ENCODE data around the gene PARD3.
"Not testable (repeated sequence)": the region's sequence is repeated elsewhere in the genome, so short reads cannot be mapped to it uniquely, and the experiment has no call there.

PARD3 gene

DNA sequence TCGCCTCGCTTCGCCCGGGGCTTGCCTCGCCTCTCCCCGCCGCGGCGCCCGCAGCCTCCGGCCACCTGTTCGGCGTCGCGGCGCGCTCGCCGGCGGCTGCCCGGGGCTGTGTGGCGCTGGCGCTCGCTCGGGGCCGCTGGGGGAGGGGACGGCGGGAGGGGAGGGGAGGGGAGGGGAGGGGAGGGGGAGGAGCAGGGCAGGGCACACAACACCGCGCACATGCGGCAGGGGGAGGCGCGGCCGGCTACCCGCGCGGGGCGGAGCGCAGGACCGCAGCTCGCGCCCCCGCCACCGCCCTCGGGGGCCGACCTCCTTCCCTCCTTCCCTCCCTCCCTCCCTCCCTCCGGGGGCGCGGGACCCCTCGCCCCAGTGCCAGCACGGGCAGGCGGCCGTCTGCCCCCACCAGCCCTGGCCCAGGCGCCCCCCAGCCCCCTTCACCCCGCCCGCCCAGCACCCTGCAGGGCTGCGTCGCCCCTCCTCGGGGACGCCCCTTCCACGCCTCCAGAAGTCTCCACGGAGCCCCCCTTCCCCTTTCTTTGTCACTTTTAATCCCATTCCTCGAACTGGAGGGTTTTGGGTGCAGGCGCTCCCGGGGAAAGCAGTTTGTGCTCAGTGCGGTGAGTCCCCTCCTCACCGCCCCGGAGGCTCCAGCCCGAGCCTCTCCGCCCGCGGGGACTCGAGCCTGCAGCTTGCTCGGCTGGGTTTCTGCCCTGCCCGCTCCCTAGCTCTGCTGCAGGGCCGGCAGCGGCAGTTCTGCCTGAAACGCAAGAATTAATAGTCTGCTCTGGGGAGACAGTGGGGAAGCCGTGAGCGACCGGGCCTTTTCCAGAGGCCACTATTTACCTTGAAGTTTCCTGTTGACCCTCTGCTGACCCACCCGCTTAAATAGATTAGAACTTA, at the start of gene PARD3:
TSS of gene PARD3 (minus strand) at position 112 of the 900 bp plus-strand sequence. CDS start 301 bp downstream, outside the sequence.
- no peak for DNase-seq

DNA sequence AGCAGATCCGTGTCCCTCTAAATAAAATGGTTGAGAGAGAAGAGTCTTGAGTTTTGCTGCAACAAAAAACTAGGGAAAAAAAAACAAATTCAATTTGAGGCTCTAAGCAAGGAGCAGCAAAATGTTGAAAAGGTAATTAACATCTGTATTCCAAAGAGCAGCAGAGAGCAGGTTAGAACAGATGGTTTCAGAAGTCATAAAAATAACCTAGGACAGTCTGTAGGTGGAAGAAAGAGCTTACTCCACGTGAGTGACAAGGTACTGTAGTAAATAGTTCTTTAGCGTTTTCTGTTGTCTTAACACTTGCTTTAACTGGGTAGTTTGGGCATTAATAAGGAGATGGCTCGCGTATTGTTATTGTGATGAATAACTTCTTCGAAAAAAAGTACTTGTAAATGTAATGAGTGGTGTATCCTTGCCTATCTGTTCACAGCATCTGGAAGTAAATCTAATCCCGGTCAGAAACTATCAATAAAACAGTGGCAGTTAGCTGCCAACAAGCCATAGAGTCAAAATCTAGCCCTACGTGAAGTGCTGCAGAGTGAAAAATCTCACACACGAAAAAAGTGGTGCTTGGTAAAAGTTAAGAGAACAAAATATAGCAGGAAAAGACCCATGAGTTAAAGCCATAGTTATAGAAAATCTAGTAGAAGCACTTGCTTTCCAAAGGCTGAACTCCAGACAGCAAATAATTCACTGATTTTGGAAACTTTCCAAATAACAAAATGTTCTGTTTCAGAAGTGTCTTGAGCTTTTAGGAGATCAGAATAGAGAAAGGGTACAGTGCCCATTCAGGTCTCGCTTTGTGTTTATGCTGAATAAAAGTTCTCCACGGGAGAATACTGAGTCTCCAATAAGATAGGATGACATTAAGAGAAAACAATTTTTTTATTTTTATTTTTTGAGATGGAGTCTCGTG, 49.3 kb upstream of the PARD3 start:
- DNase-seq: no peak

DNA sequence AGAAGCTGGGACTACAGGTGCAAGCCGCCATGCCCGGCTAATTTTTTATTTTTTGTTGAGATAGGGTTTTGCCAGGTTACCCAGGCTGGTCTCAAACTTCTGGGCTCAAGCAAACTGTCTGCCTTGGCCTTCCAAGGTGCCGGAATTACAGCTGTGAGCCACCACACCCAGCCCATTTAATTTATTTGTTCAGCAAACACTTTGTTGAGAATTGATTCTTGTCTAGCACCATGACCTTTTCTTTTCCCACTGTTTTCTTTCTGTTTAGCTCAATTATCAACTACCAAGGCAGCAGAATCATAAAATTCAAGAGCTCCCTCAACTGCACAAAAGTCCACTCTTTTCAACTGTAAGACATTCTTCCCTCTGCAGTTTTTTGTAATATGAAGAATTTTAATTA, 47.8 kb upstream of the PARD3 start:
- DNase-seq: peak; percentile 17

DNA sequence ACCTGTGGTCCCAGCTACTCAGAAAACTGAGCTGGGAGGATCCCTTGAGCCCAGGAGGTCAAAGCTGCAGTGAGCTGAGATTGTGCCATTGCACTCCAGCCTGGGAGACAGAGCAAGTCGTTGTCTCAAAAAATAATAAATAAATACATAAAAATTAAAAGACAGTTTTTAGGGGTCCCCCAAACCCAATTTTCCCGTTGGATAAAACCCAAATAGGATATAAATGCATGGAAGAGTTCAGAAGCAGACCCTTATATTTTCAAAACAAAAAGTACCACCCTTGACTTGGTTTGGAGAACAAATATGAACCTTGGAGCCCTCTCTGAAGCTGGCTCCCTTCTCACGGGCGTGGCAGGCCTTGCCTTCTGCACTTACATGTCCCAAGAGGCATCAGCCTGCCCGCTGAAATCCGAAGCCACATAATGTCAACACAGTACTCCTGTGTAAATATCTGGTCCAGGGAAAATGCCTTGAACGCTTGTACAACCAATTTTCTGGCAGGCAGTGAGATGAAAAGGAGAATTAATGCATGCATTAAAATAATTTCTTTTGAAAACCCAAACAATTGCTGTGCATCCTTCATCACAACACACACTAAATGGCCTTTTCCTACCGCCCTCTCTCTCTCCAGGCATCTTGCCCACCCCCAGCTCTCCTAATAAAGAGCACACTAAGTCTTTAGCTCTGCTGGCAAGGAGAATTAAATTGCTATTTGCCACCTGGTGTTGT, 46.4 kb upstream of the PARD3 start:
- DNase-seq: peak; percentile 46

DNA sequence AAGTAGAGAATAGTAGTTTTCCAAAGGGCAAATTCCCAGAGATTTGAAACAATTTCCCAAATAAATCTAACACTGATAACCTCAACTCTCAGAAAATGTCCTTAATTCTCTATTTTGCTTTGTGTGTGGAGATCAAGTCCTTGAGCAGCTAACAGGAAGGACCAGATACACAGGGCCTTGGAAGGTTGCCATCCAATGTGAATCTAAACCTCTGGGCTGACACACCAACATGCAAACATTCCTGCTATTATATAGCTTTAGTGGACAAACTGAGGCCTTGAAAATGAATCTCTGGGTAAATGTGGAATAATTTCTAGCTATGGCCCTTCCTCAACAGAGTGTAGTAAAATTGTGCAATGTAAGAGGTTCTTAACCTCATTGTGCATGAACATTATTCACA, 44.1 kb upstream of the PARD3 start:
- DNase-seq: peak; percentile 16

DNA sequence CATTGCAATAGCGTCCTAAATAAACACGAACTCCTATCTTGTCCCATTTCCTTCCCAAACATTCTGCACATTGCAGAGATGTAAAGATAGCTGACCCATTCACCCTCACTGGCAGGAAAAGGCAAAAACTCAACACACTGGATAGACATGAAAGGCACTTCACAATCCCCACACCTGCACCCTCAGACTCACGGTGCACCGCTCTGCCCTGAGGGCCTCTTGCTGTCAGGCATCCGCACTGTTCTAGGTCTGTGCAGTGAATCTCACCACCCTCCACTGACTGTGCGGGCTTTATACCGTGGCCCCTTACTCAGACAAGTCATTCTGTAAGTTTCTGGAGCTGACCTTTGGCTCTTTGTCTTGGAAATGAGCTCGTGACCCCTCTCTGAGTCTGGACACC, 42.9 kb upstream of the PARD3 start:
- DNase-seq: no peak

DNA sequence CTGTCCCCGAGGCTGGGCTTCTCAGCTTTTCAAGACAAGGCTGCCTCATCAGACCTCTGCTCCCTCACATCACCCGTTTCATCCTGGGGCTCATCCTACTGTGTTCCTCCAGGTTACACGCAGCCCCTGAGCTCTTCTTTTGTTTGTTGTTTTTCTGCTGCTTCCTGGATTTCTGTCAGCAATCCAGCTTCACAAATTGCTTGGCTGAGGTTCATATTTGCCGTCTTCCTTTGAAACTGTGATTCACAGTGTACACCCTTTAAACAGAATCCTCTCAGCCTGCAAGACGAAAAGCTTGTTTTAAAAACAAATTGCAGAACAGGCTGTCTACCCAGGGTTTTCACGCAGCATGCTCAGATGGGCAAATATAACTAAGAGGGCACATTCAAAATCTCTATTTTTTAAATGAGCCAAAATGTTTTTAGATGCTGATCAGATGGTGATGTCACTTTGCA, 39.1 kb upstream of the PARD3 start:
- DNase-seq: no peak

DNA sequence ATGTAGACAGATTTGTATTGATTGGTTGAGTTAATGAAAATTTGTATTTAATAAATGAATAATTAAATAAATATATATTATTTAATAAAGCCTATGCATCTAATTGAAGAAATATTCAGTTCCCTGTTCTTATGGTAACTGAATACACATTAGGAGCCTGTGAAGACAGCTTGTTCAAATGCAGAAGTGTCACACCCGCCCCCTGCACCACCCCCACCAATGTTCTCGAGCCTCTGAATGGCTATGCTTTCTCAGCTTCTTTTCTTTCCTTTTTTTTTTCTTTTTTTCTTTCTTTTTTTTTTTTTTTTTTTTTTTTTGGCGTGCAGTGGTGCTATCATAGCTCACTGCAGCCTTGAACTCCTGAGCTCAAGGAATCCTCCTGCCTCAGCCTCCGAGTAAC, 38.3 kb upstream of the PARD3 start:
- no peak for DNase-seq

DNA sequence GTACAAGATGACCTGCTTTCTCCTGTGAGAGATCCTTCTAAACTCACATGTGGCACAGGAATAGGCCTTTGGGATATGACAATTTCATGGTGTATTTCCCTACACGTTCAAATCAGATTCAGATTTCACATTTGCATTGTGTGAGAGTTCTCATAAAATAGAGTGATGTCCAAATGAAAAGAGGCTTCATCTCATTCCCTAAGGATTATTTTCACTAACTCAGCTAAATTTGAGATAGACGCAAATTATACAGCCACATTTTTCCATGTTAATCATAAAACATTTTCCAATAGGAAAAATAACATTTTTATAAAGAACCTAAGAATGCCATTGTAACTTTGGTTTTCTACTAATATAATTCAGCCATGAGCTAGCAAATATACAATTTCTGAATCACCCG, 35.5 kb upstream of the PARD3 start:
- no peak for DNase-seq

DNA sequence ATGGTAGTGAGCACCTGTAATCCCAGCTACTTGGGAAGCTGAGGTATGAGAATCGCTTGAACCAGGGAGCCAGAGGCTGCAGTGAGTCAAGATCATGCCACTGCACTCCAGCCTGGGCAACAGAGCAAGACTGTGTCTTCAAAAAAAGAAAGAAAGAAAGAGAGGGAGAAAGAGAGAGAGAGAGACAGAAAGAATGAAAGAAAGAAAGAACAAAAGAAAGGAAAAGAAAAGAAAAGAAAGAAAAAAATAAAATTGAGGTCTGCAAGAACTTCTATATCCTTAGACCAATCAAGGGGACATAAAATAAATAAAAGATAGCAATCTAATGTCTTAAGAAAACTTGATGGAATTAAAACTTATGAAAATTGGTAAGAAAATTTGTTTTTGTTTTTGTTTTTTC, 34.9 kb upstream of the PARD3 start:
- DNase-seq: no peak

DNA sequence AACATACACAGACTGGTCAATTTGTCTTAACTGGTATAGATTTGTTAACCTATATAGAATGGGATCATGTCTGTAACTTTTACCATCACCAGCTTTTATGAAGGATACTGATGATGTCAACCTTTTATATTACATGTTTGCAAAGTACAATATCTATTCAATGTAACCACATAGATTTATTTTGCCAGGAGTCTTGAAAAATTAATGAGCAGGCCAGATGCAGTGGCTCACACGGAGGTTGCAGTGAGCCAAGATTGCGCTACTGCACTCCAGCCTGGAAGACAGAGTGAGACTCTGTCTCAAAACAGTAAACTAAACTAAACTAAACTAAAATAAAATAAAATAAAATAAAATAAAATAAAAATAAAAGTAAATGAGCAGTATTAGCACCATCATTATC, 30.0 kb upstream of the PARD3 start:
- DNase-seq: no peak

DNA sequence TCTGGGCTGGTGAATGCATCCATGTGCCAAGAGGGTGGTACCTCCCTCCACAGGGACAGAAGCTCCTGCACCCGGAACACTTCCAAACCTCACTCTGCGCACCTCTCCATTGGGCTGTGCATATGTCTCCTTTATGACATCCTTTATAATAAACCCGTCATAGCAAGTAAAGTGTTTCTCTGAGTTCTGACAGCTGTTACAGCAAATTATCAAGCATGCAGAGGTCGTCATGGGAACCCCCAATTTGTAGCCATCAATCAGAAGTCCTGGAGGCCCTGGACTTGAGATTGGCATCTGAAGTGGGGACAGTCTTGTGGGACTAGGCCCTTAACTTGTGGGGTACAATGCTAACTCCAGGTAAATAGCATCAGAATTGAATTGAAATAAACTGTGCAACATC, 29.4 kb upstream of the PARD3 start:
- DNase-seq: no peak

DNA sequence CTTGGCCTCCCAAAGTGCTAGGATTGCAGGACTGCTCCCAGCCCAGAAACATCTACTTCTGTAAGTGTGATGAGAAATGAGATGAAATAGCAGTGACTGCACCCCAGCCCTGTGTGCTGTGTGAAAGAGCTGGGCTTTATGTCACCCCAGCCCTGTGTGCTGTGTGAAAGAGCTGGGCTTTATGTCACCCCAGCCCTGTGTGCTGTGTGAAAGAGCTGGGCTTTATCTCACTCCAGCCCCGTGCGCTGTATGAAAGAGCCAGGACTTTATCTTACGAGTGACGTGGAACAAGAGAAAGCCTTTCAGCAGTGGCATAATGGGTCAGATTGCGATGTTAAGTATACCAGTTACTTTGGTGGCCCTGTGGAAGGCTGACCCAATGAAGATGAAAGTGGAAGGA, 28.4 kb upstream of the PARD3 start:
- DNase-seq: not testable (repeated sequence)

DNA sequence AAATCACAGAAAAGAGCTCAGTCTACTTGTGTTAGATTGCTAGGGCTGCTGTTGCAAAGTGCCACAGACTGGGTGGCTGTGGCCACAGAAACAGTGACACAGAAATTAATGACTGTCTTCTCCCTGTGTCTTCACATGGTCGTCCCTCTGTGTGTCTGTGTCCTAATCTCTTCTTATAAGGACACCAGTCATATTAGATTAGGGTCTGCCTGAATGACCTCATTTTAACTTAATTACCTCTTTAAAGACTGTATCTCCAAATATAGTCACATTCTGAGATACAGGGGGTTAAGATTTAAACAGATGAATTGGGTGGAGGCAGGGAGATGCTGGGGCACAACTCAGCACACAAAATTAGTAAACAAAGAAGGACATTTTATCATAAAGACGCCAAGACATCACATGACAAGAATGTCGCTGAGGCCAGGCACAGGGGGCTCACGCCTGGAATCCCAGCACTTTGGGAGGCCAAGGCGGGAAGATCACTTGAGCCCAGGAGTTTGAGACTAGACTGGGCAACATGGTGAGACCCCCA, 23.3 kb upstream of the PARD3 start:
- DNase-seq: no peak

DNA sequence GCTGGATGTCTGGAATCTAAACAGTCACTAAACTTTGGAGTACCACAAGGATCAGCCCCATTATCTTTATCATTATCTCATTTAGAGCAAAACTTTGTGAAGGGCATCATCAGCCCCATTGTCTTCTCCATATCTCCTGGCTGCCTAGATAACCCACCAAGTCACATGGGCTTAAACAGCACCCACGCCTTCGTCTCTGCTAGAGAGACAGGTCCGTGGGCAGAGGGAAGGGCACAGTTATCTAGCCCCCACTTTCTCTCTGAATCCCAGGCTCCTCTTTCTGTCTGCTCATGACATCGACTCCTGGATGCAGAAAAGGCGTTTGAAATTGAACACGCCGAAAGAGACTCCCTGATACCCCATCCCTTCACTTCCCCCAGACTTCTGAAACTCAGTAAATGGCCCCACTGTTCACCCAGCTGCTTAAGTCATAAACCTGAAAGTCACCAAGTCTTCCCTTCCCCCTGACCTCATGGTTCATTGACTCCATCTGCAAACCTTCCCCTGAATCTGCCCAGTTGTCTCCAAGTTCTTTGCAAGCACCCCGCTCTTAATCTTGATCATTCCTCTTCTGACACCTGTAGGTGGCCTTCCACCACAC, 20.9 kb upstream of the PARD3 start:
- no peak for DNase-seq

DNA sequence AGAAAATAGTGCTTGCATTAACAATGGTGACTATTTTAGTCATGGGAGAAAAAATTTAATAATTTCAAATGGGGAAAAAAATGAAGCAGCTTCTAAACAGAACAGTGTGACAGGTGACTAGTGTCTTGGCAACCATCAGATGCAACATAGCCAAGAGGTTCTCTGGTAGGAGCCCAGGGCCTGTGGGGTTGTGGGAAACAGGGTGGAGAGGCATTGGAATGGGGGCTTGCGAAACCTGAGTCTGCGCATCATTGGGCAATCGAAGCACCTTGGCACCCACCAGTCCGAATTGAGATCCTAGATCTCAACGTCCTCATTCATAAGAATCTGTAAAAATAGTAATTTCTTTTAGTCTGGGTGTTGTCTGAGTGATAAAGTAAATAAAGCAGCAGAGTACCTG, 19.2 kb upstream of the PARD3 start:
- no peak for DNase-seq

DNA sequence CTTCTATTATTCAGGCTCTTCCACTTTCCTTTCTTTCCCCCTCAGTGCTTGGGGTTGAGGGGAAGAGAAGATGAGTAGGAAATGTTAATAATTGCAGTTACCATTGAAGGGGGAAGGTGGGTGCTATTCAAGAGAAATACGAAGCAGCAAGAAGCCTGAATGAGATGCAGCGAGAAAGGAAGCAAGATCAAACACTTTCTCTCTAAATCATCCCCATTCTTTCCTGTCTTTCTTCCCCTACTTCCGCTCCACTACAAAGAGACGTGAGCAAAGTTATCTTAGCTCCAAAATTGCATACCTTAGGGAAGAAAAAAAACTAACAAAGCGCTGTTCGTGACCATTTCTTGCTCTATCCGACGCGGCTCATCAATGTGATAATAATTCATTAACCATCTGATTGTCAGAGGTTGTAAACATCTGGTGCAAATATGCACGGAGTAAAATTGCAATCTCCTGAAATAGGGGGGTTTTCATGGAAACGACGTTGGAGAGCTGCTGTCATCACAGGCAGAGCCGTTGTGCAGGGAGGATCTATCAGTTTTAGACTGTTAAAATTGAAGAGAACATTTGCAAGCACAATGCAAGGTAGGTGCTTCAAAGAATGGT, 15.2 kb upstream of the PARD3 start:
- no peak for DNase-seq

DNA sequence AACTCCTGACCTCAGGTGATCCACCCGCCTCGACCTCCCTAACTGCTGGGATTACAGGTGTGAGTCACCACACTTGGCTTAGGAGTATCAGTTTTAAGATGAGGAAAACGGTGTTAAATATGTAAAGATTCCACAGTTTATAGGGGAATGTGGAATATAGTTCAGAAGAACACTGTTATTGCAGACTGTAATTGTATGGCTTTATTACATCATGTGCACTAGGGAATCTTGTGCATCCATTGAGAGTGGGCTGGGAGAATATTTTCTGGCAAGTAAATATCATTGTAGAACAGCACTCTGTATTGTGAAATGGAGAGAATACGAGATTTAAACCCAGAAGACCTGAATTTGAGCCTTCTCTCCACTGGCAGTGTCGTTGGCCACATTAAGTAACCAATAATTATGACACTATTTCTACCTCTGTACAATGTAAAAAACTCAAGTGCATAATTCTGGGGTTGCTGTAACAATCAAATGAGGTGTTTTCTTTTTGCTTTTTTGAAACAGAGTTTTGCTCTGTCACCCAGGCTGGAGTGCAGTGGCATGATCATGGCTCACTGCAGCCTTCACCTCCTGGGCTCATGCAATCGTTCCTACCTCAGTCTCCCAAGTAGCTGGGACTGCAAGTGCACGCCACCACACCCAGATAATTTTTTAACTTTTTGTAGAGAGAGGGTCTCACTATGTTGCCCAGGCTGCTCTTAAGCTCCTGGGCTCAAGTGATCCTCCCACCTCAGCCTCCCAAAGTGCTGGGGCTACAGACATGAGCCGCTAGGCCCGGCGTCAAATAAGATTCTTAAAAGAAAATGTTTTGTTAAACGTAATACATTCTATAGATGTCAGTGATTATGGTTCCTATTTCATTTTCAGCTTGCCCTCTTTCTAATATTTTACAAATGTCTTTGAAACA, 12.0 kb upstream of the PARD3 start:
- no peak for DNase-seq

DNA sequence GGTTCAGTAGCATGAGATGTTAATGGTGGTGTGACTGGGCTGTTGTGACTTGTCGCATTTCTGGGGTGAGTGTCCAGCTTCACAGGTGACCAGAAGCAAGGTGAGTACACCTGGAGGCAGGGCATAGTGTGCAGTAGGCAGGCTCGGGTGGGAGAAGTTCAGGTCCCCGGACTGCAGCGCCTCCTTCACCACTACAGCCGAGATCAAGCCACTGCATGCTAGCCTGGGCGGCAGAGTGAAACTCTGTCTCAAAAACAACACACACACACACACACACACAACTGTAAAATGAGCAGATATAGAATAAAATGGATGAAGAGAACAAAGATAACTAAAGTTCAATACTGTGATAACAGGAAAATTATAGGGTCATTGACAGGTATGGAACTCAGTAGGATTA, 11.1 kb upstream of the PARD3 start:
- DNase-seq: no peak

DNA sequence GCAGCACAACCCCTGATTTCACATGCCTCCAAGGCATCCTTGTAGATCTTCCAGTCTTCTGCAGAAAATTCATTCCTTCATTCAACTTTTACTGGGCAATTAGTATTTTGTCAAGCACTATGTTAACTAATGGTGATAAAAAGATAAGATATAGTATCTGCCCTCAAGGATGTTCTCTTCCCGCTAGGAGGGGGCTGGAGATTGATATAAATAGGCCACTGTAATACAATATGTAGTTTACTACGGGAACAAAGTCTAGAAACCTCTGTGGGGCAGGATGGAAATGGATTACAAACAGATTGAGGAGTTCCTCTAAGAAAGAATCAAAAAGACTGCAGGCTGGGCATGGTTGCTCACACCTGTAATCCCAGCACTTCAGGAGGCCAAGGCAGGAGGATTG, 10.3 kb upstream of the PARD3 start:
- no peak for DNase-seq

DNA sequence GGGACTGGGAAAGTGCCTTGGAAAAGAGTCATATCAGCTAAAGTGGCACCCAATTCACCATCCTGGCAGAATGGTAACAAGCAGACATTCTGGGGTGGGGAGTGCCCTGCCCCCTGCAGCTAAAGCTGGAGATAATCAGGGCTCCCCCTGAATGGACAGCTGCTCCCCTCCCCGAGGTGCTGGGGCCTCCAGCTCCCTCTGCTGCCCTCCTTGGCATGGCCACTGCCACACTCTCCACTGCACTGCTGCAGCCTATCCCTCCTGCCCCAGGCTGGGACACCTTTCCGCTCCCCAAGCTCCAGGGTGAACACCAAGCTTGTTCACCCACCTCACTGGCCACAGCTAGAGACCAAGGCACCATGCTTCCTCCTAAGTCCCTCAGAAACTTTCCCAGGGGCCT, 9.8 kb upstream of the PARD3 start:
- DNase-seq: no peak

Measured in NCI-H2029 treated with DMSO at 0.1 percent for 48 hours (cell line).